Epithelial cell of prostate (primary cell): ENCODE results near the gene IL1R1.

ENCODE experiments used
- DNase-seq: peaks from one replicate; pipeline ENCODE4 v3.0.0-alpha.2; 2011; ENCODE audit warnings: low read depth, low spot score
- H3K27ac ChIP-seq: fragments of 450-650 bp; 2 replicates; pipeline ENCODE4 v1.5.1; 2017; ENCODE audit warnings: mild to moderate bottlenecking

The IL1R1 gene

GRCh38 chr2:102191501-102191900, 49.0 kb downstream of the IL1R1 start:
- H3K27ac ChIP-seq, result peak overlapping the region; percentile 74
- DNase-seq, result no peak

GRCh38 chr2:102193074-102193473, 50.5 kb downstream of the IL1R1 start:
- no peak for DNase-seq
- peak overlapping the region; percentile 74 for H3K27ac ChIP-seq

- DNase-seq, result no peak
- H3K27ac ChIP-seq, result no peak overlapping the region
Observed at GRCh38 chr2:102194609-102195268, 52.2 kb downstream of the IL1R1 start.

- H3K27ac ChIP-seq, result no peak overlapping the region
- DNase-seq, result no peak
Observed at GRCh38 chr2:102197389-102198137, 55.0 kb downstream of the IL1R1 start.

GRCh38 chr2:102200539-102200938, 58.0 kb downstream of the IL1R1 start:
- DNase-seq, result no peak
- no peak overlapping the region for H3K27ac ChIP-seq

GRCh38 chr2:102204638-102205037, 62.1 kb downstream of the IL1R1 start:
- no peak overlapping the region for H3K27ac ChIP-seq
- DNase-seq, result no peak

GRCh38 chr2:102206666-102207341, 64.3 kb downstream of the IL1R1 start:
- H3K27ac ChIP-seq, result no peak overlapping the region
- no peak for DNase-seq

GRCh38 chr2:102208774-102209173, 66.2 kb downstream of the IL1R1 start:
- no peak overlapping the region for H3K27ac ChIP-seq
- no peak for DNase-seq

- no peak for DNase-seq
- H3K27ac ChIP-seq, result no peak overlapping the region
Observed at GRCh38 chr2:102209474-102209873, 66.9 kb downstream of the IL1R1 start.

GRCh38 chr2:102217032-102217431, 74.5 kb downstream of the IL1R1 start:
- no peak overlapping the region for H3K27ac ChIP-seq
- DNase-seq, result no peak

- DNase-seq, result no peak
- H3K27ac ChIP-seq, result no peak overlapping the region
Observed at GRCh38 chr2:102224824-102225739, 82.5 kb downstream of the IL1R1 start.

GRCh38 chr2:102226171-102226570, 83.6 kb downstream of the IL1R1 start:
- no peak overlapping the region for H3K27ac ChIP-seq
- no peak for DNase-seq

GRCh38 chr2:102226612-102227391, 84.3 kb downstream of the IL1R1 start:
- no peak for DNase-seq
- peak overlapping the region; percentile 75 for H3K27ac ChIP-seq

GRCh38 chr2:102229141-102229769, 86.7 kb downstream of the IL1R1 start:
- H3K27ac ChIP-seq, result no peak overlapping the region

More at GRCh38 chr2:102229141-102229769, 86.7 kb downstream of the IL1R1 start:
- DNase-seq, result no peak
